ENCODE measurements around the gene CXCL9.

- TF ChIP-seq, protein P1, sequence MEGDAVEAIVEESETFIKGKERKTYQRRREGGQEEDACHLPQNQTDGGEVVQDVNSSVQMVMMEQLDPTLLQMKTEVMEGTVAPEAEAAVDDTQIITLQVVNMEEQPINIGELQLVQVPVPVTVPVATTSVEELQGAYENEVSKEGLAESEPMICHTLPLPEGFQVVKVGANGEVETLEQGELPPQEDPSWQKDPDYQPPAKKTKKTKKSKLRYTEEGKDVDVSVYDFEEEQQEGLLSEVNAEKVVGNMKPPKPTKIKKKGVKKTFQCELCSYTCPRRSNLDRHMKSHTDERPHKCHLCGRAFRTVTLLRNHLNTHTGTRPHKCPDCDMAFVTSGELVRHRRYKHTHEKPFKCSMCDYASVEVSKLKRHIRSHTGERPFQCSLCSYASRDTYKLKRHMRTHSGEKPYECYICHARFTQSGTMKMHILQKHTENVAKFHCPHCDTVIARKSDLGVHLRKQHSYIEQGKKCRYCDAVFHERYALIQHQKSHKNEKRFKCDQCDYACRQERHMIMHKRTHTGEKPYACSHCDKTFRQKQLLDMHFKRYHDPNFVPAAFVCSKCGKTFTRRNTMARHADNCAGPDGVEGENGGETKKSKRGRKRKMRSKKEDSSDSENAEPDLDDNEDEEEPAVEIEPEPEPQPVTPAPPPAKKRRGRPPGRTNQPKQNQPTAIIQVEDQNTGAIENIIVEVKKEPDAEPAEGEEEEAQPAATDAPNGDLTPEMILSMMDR (IDR thresholded peaks at IDR 0.05), result no peak
- no peak for TF ChIP-seq POLR2A (IDR thresholded peaks at IDR 0.05)
Measured at GRCh38 chr4:75989846-75990528, 17.3 kb downstream of the CXCL9 start.
